ENCODE measurements around the gene PLPP4.

- TF ChIP-seq EZH2 (IDR thresholded peaks at IDR 0.05; ENCODE audit: low read length, unreplicated experiment) (no peak), CTCF (conservative IDR thresholded peaks at IDR 0.05; ENCODE audit: low read depth, low read length) (no peak)
These were observed 5.1 kb downstream of the PLPP4 start for GRCh38 chr10:120462018-120462682.

Data from PC-3 (cell line).